ENCODE results near the gene DTX1. TPM values are rescaled to one million over a fixed set of nuclear protein-coding genes. Genes with fewer than 3 reads are reported as not detected.
"Not testable (repeated sequence)": the region's sequence is repeated elsewhere in the genome, so short reads cannot be mapped to it uniquely, and the experiment has no call there.

Gene DTX1
- polyA plus RNA-seq, 1 donor (not counting 4 experiments of a cell fraction or from before 2014, with no cell fraction given), result not detected

DNA sequence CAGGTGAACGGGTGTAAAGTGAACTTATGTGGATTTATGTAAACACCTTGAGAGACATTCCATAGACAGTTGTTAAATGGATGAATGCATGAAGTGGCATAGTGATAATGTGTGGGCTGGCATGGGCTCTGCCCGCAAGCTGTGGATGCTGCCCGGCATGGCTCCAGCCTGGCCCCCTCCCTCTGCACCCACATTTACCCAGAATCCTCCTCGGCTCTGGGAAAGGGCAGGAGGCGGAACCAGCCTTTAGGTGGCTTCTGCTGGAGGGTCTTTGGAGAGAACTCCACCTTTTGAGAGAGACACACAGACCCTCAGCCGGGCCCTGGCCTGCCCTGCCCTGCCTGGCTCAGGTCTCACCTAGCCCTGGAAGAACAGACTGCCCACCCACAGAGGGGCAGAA lies 60.3 kb downstream of the DTX1 start:
- peaks cover 9% of the 10 kb centered on the region for H3K27me3 ChIP-seq (ENCODE audit: control insufficient read depth, extremely low read depth, insufficient read depth, low read length)
- no peak overlapping the region for H3K4me2 ChIP-seq (ENCODE audit: control insufficient read depth, extremely low read depth, insufficient read depth, low read depth, low read length)
- H3K9ac ChIP-seq (ENCODE audit: control insufficient read depth, extremely low read depth, insufficient read depth, low read length), result no peak overlapping the region
- no peaks in the 10 kb centered on the region for H3K9me1 ChIP-seq (ENCODE audit: control insufficient read depth, extremely low read depth, insufficient read depth, low read length)
- FAIRE-seq (no peak), DNase-seq (ENCODE audit: low read depth, low spot score) (no peak)
- no peak overlapping the region for H3K27ac ChIP-seq (ENCODE audit: control insufficient read depth, insufficient read depth, low read length)
- no peak overlapping the region for H3K4me3 ChIP-seq (ENCODE audit: control insufficient read depth in 2 of 3, extremely low read depth in 1 of 3, insufficient read depth in 2 of 3, low read depth in 1 of 3, low read length in 3 of 3)
- no peaks in the 10 kb centered on the region for H4K20me1 ChIP-seq (ENCODE audit: control insufficient read depth, extremely low read depth, insufficient read depth, low read length)
- H3K79me2 ChIP-seq (ENCODE audit: control insufficient read depth, insufficient read depth, low read length), result no peaks in the 10 kb centered on the region
- no peaks in the 10 kb centered on the region for H3K4me1 ChIP-seq (ENCODE audit: control insufficient read depth, extremely low read depth, insufficient read depth, low read length)
- dilution Hi-C loops (cut with MboI; ENCODE audit: extremely low pct_ligation_motif_present, low sequenced_read_pairs), result no loop called here
- TF ChIP-seq, protein P1, sequence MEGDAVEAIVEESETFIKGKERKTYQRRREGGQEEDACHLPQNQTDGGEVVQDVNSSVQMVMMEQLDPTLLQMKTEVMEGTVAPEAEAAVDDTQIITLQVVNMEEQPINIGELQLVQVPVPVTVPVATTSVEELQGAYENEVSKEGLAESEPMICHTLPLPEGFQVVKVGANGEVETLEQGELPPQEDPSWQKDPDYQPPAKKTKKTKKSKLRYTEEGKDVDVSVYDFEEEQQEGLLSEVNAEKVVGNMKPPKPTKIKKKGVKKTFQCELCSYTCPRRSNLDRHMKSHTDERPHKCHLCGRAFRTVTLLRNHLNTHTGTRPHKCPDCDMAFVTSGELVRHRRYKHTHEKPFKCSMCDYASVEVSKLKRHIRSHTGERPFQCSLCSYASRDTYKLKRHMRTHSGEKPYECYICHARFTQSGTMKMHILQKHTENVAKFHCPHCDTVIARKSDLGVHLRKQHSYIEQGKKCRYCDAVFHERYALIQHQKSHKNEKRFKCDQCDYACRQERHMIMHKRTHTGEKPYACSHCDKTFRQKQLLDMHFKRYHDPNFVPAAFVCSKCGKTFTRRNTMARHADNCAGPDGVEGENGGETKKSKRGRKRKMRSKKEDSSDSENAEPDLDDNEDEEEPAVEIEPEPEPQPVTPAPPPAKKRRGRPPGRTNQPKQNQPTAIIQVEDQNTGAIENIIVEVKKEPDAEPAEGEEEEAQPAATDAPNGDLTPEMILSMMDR (optimal IDR thresholded peaks at IDR 0.05 in 1 of 3, IDR thresholded peaks at IDR 0.05 in 1 of 3, conservative IDR thresholded peaks at IDR 0.05 in 1 of 3; ENCODE audit: extremely low read depth in 1 of 3, insufficient read depth in 2 of 3, low read length in 3 of 3), result no peak
- no peak for TF ChIP-seq EZH2 (IDR thresholded peaks at IDR 0.05; ENCODE audit: low read length)
- H3K36me3 ChIP-seq (ENCODE audit: control insufficient read depth in 2 of 2, extremely low read depth in 1 of 2, insufficient read depth in 2 of 2, low read length in 2 of 2), result no peaks in the 10 kb centered on the region
- H3K9me3 ChIP-seq (ENCODE audit: control insufficient read depth, low read depth, low read length), result no peaks in the 10 kb centered on the region
- H2AFZ ChIP-seq (ENCODE audit: control insufficient read depth, low read length), result no peak overlapping the region

DNA sequence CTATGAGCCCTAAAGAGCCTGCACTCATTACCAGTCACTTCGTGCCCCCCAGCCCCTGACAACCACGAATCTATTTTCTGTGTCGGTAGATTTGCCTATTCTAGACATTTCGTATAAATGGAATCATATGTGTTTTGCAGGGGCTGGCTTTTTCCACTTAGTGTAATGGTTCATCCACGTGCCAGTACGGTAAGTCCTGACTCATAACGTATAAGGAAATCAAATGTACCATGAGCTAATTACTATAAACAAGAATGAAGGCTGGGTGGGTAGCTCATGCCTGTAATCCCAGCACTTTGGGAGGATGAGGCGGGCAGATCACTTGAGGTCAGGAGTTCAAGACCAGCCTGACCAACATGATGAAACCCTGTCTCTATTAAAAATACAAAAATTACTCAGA lies 61.2 kb downstream of the DTX1 start:
- H4K20me1 ChIP-seq (ENCODE audit: control insufficient read depth, extremely low read depth, insufficient read depth, low read length); H2AFZ ChIP-seq (ENCODE audit: control insufficient read depth, low read length); H3K36me3 ChIP-seq (ENCODE audit: control insufficient read depth in 2 of 2, extremely low read depth in 1 of 2, insufficient read depth in 2 of 2, low read length in 2 of 2); H3K9me1 ChIP-seq (ENCODE audit: control insufficient read depth, extremely low read depth, insufficient read depth, low read length); H3K4me3 ChIP-seq (ENCODE audit: control insufficient read depth in 2 of 3, extremely low read depth in 1 of 3, insufficient read depth in 2 of 3, low read depth in 1 of 3, low read length in 3 of 3); DNase-seq (ENCODE audit: low read depth, low spot score); FAIRE-seq; H3K4me2 ChIP-seq (ENCODE audit: control insufficient read depth, extremely low read depth, insufficient read depth, low read depth, low read length); H3K79me2 ChIP-seq (ENCODE audit: control insufficient read depth, insufficient read depth, low read length); H3K4me1 ChIP-seq (ENCODE audit: control insufficient read depth, extremely low read depth, insufficient read depth, low read length); H3K9ac ChIP-seq (ENCODE audit: control insufficient read depth, extremely low read depth, insufficient read depth, low read length); dilution Hi-C loops (cut with MboI; ENCODE audit: extremely low pct_ligation_motif_present, low sequenced_read_pairs); H3K27me3 ChIP-seq (ENCODE audit: control insufficient read depth, extremely low read depth, insufficient read depth, low read length); H3K27ac ChIP-seq (ENCODE audit: control insufficient read depth, insufficient read depth, low read length); H3K9me3 ChIP-seq (ENCODE audit: control insufficient read depth, low read depth, low read length): not testable (repeated sequence)

DNA sequence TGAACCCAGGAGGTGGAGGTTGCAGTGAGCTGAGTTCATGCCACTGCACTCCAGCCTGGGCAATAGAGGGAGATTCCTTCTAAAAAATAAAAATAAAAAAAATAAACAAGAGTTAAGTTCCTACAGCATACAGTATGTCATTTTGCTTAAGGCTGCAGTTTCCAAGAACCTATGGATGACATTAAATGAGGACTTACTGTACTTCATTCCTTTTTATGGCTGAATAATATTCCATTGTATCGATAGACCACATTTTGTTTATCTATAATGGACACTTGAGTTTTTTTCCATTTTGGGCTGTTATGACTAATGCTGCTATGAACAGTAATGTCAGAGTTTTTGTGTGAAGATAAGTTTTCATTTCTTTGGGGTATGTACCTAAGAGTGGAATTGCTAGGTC lies 61.6 kb downstream of the DTX1 start:
- Histone ChIP-seq H3K9ac (ENCODE audit: control insufficient read depth, extremely low read depth, insufficient read depth, low read length) (no peak overlapping the region), H3K79me2 (ENCODE audit: control insufficient read depth, insufficient read depth, low read length) (no peaks in the 10 kb centered on the region), H4K20me1 (ENCODE audit: control insufficient read depth, extremely low read depth, insufficient read depth, low read length) (no peaks in the 10 kb centered on the region), H3K9me3 (ENCODE audit: control insufficient read depth, low read depth, low read length) (no peaks in the 10 kb centered on the region), H3K4me1 (ENCODE audit: control insufficient read depth, extremely low read depth, insufficient read depth, low read length) (no peaks in the 10 kb centered on the region), H3K4me2 (ENCODE audit: control insufficient read depth, extremely low read depth, insufficient read depth, low read depth, low read length) (no peak overlapping the region), H3K9me1 (ENCODE audit: control insufficient read depth, extremely low read depth, insufficient read depth, low read length) (no peaks in the 10 kb centered on the region), H3K4me3 (ENCODE audit: control insufficient read depth in 2 of 3, extremely low read depth in 1 of 3, insufficient read depth in 2 of 3, low read depth in 1 of 3, low read length in 3 of 3) (no peak overlapping the region), H2AFZ (ENCODE audit: control insufficient read depth, low read length) (no peak overlapping the region), H3K27me3 (ENCODE audit: control insufficient read depth, extremely low read depth, insufficient read depth, low read length) (peaks cover 1% of the 10 kb centered on the region), H3K27ac (ENCODE audit: control insufficient read depth, insufficient read depth, low read length) (no peak overlapping the region), H3K36me3 (ENCODE audit: control insufficient read depth in 2 of 2, extremely low read depth in 1 of 2, insufficient read depth in 2 of 2, low read length in 2 of 2) (no peaks in the 10 kb centered on the region)
- TF ChIP-seq, protein P1 (optimal IDR thresholded peaks at IDR 0.05 in 1 of 3, IDR thresholded peaks at IDR 0.05 in 1 of 3, conservative IDR thresholded peaks at IDR 0.05 in 1 of 3; ENCODE audit: extremely low read depth in 1 of 3, insufficient read depth in 2 of 3, low read length in 3 of 3), result no peak
- TF ChIP-seq EZH2 (IDR thresholded peaks at IDR 0.05; ENCODE audit: low read length), result no peak
- DNase-seq (ENCODE audit: low read depth, low spot score) (no peak), FAIRE-seq (no peak)
- dilution Hi-C loops (cut with MboI; ENCODE audit: extremely low pct_ligation_motif_present, low sequenced_read_pairs), result no loop called here

All from keratinocyte (primary cell).